ENCODE measurements around the gene MYL12A.

MYL12A gene

DNA sequence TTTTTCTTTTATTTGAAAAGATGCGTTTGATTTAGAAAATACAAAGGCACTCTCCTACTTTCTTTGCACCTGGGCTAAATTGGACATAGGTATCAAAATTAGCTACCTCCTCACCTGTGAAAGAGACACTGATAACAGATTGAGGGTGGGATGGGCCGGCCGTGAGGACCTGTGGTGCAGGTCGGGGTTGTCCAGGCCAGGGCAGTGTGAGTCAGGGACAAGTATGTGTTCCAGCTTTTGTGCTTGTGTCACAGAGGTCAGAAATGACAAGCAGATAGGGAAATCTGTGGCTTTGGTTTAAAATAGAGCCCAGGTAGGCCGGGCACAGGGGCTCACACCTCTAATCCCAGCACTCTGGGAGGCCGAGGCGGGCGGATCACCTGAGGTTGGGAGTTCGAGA is 36.9 kb downstream of the MYL12A start:
- DNase-seq: no peak

DNA sequence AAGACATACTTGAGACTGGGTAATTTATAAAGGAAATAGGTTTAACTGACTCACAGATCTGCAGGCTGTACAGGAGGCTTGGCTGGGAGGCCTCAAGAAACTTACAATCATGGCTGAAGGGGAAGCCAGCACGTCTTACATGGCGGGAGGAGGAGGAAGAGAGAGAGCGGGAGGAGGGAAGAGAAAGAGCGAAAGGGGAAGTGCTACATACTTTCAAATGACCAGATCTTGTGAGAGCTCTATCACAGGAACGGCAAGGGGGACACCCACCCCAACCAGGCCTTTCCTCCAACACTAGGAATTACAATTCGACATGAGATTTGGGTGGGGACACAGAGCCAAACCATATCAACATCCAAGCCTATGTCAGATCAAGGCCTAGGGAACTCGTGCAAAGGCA is 38.6 kb downstream of the MYL12A start:
- no peak for DNase-seq

DNA sequence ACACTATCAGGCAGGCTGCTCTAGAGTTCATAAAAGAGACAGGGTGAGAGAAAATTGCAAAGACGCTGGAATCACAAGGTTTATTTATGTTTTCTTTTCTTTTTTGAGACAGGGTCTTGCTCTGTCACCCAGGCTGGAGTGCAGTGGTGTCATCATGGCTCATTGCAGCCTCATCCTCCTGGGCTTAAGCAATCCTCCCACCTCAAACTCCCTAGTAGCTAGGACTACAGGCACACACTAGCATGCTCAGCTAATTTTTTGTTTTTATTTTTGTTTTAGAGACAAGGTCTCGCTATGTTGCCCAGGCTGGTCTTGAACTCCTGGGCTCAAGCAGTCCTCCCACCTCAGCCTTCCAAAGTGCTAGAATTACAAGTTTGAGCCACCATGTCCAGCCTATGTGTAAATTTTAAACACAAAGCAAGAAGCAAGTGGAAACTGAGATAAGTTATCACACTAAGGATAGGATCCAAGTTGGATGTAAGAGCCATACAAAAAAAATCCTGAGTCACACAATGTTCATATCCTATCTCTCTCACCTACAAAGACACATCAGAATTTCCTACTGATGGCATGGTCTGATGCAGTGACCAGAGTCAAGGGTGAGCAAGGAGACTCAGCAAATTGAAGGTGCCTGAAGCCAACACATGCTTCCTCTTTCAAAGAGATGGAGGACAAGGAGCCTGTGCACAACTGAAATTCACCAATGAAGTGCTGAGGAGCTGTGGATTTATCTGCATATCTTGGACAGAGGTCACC is 45.8 kb downstream of the MYL12A start:
- DNase-seq: no peak

DNA sequence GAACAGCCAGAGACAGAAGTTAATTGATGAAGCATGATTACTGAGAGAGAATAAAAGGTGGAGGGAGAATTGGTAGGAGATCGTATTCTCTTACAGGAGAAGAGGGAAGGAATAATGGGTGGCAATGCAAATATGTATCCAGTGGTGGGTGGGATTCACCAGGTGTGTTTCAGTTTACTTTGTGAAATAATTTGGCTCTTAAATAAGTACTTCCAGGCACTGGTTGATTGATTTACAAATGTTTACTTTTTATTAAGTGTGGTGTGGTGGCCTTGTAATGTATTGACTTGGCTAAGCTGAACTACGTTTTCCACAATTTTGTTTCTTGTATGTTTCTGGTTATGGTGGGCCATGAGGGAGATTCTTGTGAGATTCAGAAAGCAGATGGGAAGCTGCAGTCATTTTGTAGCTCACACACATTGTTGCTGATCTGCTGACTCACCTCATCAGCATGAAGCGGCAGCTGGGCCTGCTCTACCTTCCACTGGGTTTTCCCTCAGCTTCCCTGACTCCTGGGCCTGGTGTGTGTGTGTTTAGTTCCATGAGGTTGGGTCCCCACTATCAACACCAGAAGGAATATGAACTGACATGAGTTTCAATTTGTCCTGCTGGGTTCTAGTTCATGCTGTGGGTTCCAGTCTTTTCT is 47.0 kb downstream of the MYL12A start:
- no peak for DNase-seq

DNA sequence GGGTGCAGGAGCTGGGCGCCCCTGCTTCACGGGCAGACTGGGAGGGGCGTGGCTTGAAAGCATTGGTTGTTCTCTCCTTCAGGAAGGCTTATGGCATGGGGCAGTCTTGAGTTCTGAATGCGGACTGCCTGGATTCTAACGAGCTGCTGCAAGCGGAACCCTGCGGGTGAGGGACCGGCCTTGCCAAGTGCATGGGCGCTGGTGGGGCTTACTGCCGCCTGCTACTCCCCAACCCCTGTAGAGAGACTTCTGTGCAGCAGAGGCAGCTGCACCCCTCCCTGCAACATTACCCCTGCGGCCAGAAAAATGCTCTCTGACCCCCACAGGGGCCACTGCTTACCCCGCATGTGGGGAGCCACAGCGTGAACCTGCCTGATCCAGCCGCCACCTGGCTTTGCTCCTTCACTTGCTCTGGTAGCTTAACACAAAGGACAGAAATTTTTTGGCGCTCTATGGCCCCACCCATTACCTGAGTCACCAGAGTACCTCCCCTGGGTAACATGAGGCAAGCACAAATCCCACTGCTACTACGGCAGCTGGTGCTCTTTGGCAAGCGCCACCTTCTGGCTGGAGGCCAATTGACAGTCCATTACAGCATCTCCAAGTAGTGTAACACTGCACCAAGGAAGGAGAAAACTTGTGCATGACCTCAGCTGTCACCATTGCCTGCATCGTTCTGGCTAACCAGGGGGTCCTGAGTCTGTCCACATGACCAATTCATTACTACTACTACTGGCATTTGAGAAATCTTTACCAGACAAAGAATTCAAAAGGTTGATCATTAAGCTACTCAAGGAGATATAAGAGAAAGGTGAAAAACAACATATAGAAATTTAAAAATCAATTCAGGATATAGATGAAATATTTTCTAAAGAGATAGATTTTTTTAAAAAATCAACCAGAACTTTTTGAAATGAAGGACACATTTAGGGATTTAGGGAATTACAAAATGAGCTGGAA is 49.7 kb downstream of the MYL12A start:
- DNase-seq: peak; percentile 62

DNA sequence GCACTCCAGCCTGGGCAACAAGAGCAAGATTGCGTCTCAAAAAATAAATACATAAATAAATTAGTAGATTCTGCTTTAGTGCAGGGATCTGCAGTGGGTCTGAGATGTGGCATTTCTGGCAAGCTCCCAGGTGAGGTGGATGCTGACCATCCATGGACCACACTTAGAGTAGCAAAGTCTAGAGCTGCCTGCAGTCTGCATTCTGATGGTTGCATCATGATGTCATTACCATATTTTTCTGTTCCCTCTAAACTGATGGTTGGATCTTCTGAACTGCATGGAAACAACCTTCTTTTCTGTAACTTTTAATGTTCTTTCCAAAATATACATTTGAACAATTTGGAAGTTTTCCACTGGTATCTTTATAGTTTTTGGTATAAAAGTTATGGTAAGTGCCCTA is 57.2 kb downstream of the MYL12A start:
- DNase-seq: no peak

DNA sequence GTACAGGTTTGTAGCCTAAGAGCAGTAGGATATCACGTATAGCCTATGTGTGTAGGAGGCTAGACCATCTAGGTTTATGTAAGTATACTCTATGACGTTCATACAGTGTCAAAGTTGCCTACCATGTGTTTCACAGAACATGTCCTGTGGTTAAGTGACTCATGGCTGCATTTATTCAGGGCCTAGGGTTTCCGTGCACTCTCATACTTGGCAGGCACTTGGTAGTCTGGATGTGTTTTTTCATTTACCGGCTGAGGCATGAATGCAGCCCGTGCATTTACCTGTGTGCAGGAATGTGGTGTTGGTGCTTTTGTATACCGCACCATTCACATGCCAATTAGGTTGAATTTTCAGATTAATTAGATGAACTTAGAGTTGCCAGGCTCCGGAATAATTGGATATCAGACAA is 57.8 kb downstream of the MYL12A start:
- DNase-seq: no peak

All from midbrain (tissue), 1 donor.